B cell (primary cell): ENCODE results near the gene ITGAE. TPM values are rescaled to one million over a fixed set of nuclear protein-coding genes. Genes with fewer than 3 reads are reported as not detected.

Experiments used
- ATAC-seq: fragments of 200-7000 bp; cut with Tn5 transposase; one replicate; pipeline ENCODE4 v1.10.0; 2021; ENCODE audit warnings: low read depth, mild to moderate bottlenecking, moderate number of reproducible peaks, moderate library complexity
- CTCF ChIA-PET: fragments of 350-600 bp; sonication (Branson Sonifier 250); formaldehyde crosslinking; loops from one replicate; lab custom pipeline; 2021; ENCODE audit warnings: antibody characterized with exemption, inconsistent platforms; lab: Charles Lee
- POLR2A ChIA-PET: fragments of 350-600 bp; sonication (Branson Sonifier 250); formaldehyde crosslinking; loops from one replicate; lab custom pipeline; 2021; ENCODE audit warnings: antibody characterized with exemption; lab: Charles Lee
- DNase-seq: peaks from one replicate; pipeline ENCODE4 v3.0.0; 2013
- H2AFZ ChIP-seq: 2 replicates; pipeline ENCODE4 v1.6.1; 2012; ENCODE audit warnings: mild to moderate bottlenecking, low read depth, low read length; ENCODE audit not compliant: insufficient read depth, poor library complexity, severe bottlenecking
- H3K27ac ChIP-seq, 2 donors: 1 replicate in 1 of 2; 2 replicates in 1 of 2; pipeline ENCODE4 v1.5.1; 2012 to 2013; ENCODE audit warnings: low read length in 2 of 2, mild to moderate bottlenecking in 2 of 2, moderate library complexity in 1 of 2
- H3K27me3 ChIP-seq, 4 experiments: fragments of 200-600 bp in 1 of 4; sonication (generic) in 1 of 4; replicated peaks in 1 of 4; 1 replicate in 2 of 4; 2 replicates in 2 of 4; pipeline versions ENCODE4 v1.6.1 to v1.7.0; 2013 to 2016; ENCODE audit warnings: low read length in 3 of 4, mild to moderate bottlenecking in 2 of 4, mixed read lengths in 1 of 4, moderate library complexity in 1 of 4; ENCODE audit not compliant: insufficient read depth in 4 of 4, control insufficient read depth in 3 of 4; ENCODE audit errors: control extremely low read depth in 1 of 4
- H3K36me3 ChIP-seq, 2 experiments: replicated peaks in 1 of 2; 1 replicate in 1 of 2; 2 replicates in 1 of 2; pipeline versions ENCODE4 v1.6.1 to v1.7.1; 2013; ENCODE audit warnings: low read length in 1 of 2; ENCODE audit not compliant: insufficient read depth in 2 of 2, control insufficient read depth in 1 of 2; ENCODE audit errors: control extremely low read depth in 1 of 2, extremely low read depth in 1 of 2
- H3K4me1 ChIP-seq, 2 donors: fragments of 200-600 bp in 1 of 2; sonication (generic) in 1 of 2; 1 replicate in 1 of 2; 2 replicates in 1 of 2; pipeline versions ENCODE4 v1.5.1 to v1.6.1; 2013 to 2017; ENCODE audit warnings: low read length in 2 of 2; ENCODE audit not compliant: control insufficient read depth in 2 of 2, insufficient read depth in 2 of 2
- H3K4me2 ChIP-seq: replicated peaks from 2 replicates; pipeline ENCODE3; 2012; ENCODE audit warnings: mild to moderate bottlenecking, low read depth, low read length; ENCODE audit not compliant: poor library complexity, severe bottlenecking
- H3K4me3 ChIP-seq, 5 experiments: fragments of 200-600 bp in 1 of 5; sonication (generic) in 1 of 5; 1 replicate in 3 of 5; 2 replicates in 2 of 5; pipeline versions ENCODE4 v1.5.1 to v1.7.0; 2011 to 2016; ENCODE audit warnings: low read length in 4 of 5, mild to moderate bottlenecking in 4 of 5, low read depth in 2 of 5, control low read depth in 1 of 5, moderate library complexity in 1 of 5; ENCODE audit not compliant: insufficient read depth in 1 of 5; ENCODE audit errors: control extremely low read depth in 1 of 5, extremely low read depth in 1 of 5
- H3K79me2 ChIP-seq: fragments of 200-600 bp; sonication (generic); one replicate; pipeline ENCODE4 v1.6.0; 2016; ENCODE audit warnings: low read length; ENCODE audit not compliant: control insufficient read depth, insufficient read depth
- H3K9ac ChIP-seq: fragments of 200-600 bp; sonication (generic); 2 replicates; pipeline ENCODE4 v1.6.1; 2017; ENCODE audit warnings: mild to moderate bottlenecking, low read length, moderate library complexity
- H3K9me3 ChIP-seq, 3 donors: one replicate each; pipeline versions ENCODE4 v1.6.1 to v1.7.1; 2013; ENCODE audit warnings: low read length in 2 of 3; ENCODE audit not compliant: control insufficient read depth in 2 of 3, insufficient read depth in 1 of 3; ENCODE audit errors: control extremely low read depth in 1 of 3
- H4K20me1 ChIP-seq: 2 replicates; pipeline ENCODE4 v1.6.0; 2012; ENCODE audit warnings: mild to moderate bottlenecking, low read length; ENCODE audit not compliant: insufficient read depth, control insufficient read depth, poor library complexity, severe bottlenecking
- H3K27ac Mint-ChIP-seq: one replicate; pipeline ENCODE4 v1.8.0; 2021; ENCODE audit warnings: mixed read lengths
- H3K27me3 Mint-ChIP-seq: one replicate; pipeline ENCODE4 v1.8.0; 2021; ENCODE audit warnings: mixed read lengths
- H3K4me1 Mint-ChIP-seq: one replicate; pipeline ENCODE4 v1.8.0; 2021; ENCODE audit warnings: mixed read lengths
- H3K4me3 Mint-ChIP-seq: one replicate; pipeline ENCODE4 v1.8.0; 2021; ENCODE audit warnings: mixed read lengths
- H3K9me3 Mint-ChIP-seq: one replicate; pipeline ENCODE4 v1.8.0; 2022; ENCODE audit warnings: mixed read lengths; ENCODE audit not compliant: insufficient read depth
- CTCF ChIP-seq: fragments of 200-600 bp; IDR thresholded peaks from one replicate; pipeline ENCODE4 v1.8.0; 2022; ENCODE audit warnings: antibody characterized with exemption, mild to moderate bottlenecking
- EZH2 ChIP-seq: IDR thresholded peaks from 2 replicates; pipeline ENCODE4 v1.6.1; 2012; ENCODE audit warnings: borderline replicate concordance, low read depth, mild to moderate bottlenecking, moderate library complexity, low read length; ENCODE audit not compliant: insufficient read depth, poor library complexity, severe bottlenecking
- whole genome bisulfite sequencing: methylation state at CpG from one replicate; pipeline ENCODE4 v1.1.5; 2013; ENCODE audit warnings: missing lambda C conversion rate; ENCODE audit not compliant: insufficient coverage; 5-methylcytosine and 5-hydroxymethylcytosine counted together
- intact Hi-C: fragments of 100-400 bp; cut with micrococcal nuclease; formaldehyde crosslinking; loops from one replicate; pipeline ENCODE4 v1.10.0; 2022
- polyA plus RNA-seq: library from polyadenylated mRNA; depleted of rRNA; stranded (reverse); fragments of >200 nt; gene quantifications from 2 replicates; pipeline ENCODE4 v1.2.3, GENCODE V29; 2012
- total RNA-seq, 2 donors: library from RNA; stranded (reverse); fragments of 120-200 nt in 1 of 2; gene quantifications; 1 replicate in 1 of 2; 2 replicates in 1 of 2; pipeline versions ENCODE4 v1.2.3 to v1.2.4, GENCODE V29; 2013 to 2022

The ITGAE gene
- total and polyA plus RNA-seq, 2 donors (not counting 1 experiment from before 2014, with no cell fraction given), result 48.2 to 95.6 TPM

- ATAC-seq, result peak; percentile 71
- Histone ChIP-seq H3K36me3 (peaks cover 17 to 66% of the 10 kb centered on the region in 2 experiments), H4K20me1 (no peaks in the 10 kb centered on the region), H3K27ac (no peak overlapping the region), H3K4me1 (peaks cover 5 to 30% of the 10 kb centered on the region in 2 donors), H3K9me3 (peaks cover 0 to 4% (median 0%) of the 10 kb centered on the region in 3 donors), H3K9ac (no peak overlapping the region), H3K79me2 (no peaks in the 10 kb centered on the region), H2AFZ (no peak overlapping the region), H3K4me3 (no peak overlapping the region), H3K27me3 (no peaks in the 10 kb centered on the region), H3K4me2 (no peak overlapping the region)
- TF ChIP-seq EZH2, result no peak
- TF ChIP-seq CTCF, result no peak
- WGBS, result 61% methylated on average over 6 of the region's 6 CpGs
- intact Hi-C loops, result loop anchor here (1.0 kb wide), 1 partner anchor 20 kb away; no protein-coding TSS in a partner anchor
- Mint-ChIP-seq H3K4me1 (peaks cover 26% of the 10 kb centered on the region), H3K9me3 (no peaks in the 10 kb centered on the region), H3K27me3 (no peaks in the 10 kb centered on the region), H3K4me3 (peak overlapping the region; percentile 53), H3K27ac (peak overlapping the region; percentile 88)
- POLR2A ChIA-PET, result interaction anchor here (0.5 kb wide), 1 partner anchor 22 kb away, joined by 4 read pairs; no protein-coding TSS in a partner anchor
- DNase-seq, result no peak
- CTCF ChIA-PET, result interaction anchor here (1.2 to 4.4 kb wide), 2 partner anchors 22 to 80 kb away, joined by 3 to 54 read pairs; no protein-coding TSS in a partner anchor
These were observed 17.8 kb upstream of the ITGAE start for GRCh38 chr17:3818786-3819185.

GRCh38 chr17:3817851-3818605 lies 17.0 kb upstream of the ITGAE start:
- Histone ChIP-seq H3K4me3 (no peak overlapping the region), H3K27me3 (no peaks in the 10 kb centered on the region), H4K20me1 (no peaks in the 10 kb centered on the region), H2AFZ (no peak overlapping the region), H3K4me1 (peaks cover 5 to 30% of the 10 kb centered on the region in 2 donors), H3K36me3 (peaks cover 17 to 66% of the 10 kb centered on the region in 2 experiments), H3K9ac (no peak overlapping the region), H3K79me2 (no peaks in the 10 kb centered on the region), H3K9me3 (peaks cover 0 to 4% (median 0%) of the 10 kb centered on the region in 3 donors), H3K27ac (no peak overlapping the region), H3K4me2 (no peak overlapping the region)
- DNase-seq (no peak), ATAC-seq (no peak)
- 99% methylated on average over 9 of the region's 12 CpGs for WGBS
- Mint-ChIP-seq H3K27me3 (no peaks in the 10 kb centered on the region), H3K9me3 (no peaks in the 10 kb centered on the region), H3K27ac (peak overlapping the region; percentile 88), H3K4me1 (peaks cover 26% of the 10 kb centered on the region), H3K4me3 (peak overlapping the region; percentile 53)
- POLR2A ChIA-PET, result interaction anchor here (0.6 kb wide), 1 partner anchor 124 kb away, joined by 7 read pairs; no protein-coding TSS in a partner anchor
- intact Hi-C loops, result loop anchor here (1.0 kb wide), 1 partner anchor 20 kb away; no protein-coding TSS in a partner anchor
- TF ChIP-seq CTCF (no peak), EZH2 (no peak)
- CTCF ChIA-PET, result interaction anchor here (0.5 to 4.4 kb wide), 7 partner anchors 9 to 1437 kb away, joined by 3 to 54 read pairs (median 4); no protein-coding TSS in a partner anchor
